M059J (cell line): ENCODE data around the gene PNMA8A. TPM values are rescaled to one million over a fixed set of nuclear protein-coding genes. Genes with fewer than 3 reads are reported as not detected.
A peak's percentile ranks its signal among the peaks of the same experiment; 100 is the strongest.
"Not testable (repeated sequence)": the region's sequence is repeated elsewhere in the genome, so short reads cannot be mapped to it uniquely, and the experiment has no call there.

ENCODE experiments used
- DNase-seq: peaks from one replicate; pipeline ENCODE4 v3.0.0-alpha.2; 2012; ENCODE audit warnings: low read depth
- total RNA-seq: library from RNA; depleted of rRNA; stranded (reverse); fragments of >200 nt; shearing (Covaris generic); gene quantifications from 2 replicates; pipeline ENCODE4 v1.2.3, GENCODE V29; 2014; rRNA removed

The PNMA8A gene, protein sequence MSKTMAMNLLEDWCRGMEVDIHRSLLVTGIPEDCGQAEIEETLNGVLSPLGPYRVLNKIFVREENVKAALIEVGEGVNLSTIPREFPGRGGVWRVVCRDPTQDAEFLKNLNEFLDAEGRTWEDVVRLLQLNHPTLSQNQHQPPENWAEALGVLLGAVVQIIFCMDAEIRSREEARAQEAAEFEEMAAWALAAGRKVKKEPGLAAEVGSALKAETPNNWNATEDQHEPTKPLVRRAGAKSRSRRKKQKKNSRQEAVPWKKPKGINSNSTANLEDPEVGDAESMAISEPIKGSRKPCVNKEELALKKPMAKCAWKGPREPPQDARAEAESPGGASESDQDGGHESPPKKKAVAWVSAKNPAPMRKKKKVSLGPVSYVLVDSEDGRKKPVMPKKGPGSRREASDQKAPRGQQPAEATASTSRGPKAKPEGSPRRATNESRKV
- total RNA-seq: 3.1 and 5.0 TPM in 2 replicates

DNA sequence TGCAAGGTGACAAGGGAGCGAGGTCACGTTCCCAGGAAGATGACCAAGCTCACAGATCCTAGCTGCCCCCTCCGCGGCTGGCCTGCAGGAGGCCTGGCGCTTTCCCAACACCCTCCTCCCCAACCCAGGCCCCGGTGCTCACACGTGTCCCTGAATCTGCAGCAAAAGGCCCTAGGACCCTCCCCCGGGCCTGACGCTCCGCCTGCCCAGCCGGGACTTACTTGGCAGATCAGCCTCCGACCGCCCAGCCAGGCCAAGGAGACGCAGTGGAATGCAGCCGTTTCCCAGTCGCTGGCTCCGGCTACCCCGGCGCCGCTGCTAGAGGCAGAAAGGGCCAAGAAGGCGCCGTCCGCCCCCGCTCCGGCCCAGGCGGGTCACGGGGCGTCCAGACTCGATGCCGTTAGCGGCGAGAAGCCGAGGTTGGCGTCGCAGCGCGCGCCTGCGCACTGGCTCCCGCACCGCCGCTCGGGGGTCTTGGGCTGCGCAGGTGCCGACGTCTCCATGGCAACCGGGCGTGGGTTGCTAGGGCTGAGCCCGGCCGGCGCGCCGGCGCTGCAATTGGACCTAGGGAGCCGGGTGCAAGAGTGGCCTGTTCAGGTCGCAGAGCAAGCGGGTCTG, at the start of gene PNMA8A:
PNMA8A (minus strand) TSS at position 448 of the 618 bp plus-strand sequence. CDS start 528 bp downstream, outside the sequence.
- DNase-seq: peak; percentile 50

DNA sequence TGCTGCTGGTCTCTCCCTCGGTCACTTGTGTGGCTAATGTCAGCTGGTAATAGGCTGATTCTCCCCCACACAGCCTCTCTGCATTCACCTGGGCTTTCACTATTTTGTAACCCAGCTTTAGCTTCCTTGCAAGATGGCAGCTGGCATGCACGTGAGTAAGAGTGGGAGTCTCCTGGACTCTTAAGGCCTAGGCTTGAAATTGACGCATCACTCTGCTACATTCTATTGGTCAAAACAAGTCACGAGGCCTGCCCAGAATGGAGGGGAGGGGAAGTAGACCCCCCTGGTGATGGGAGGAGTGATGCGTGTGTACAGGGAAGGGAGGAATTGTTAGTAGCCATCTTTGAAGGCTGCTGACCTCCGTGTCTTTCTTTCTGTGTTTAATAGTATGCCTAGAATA, 49.3 kb upstream of the PNMA8A start:
- DNase-seq: no peak

DNA sequence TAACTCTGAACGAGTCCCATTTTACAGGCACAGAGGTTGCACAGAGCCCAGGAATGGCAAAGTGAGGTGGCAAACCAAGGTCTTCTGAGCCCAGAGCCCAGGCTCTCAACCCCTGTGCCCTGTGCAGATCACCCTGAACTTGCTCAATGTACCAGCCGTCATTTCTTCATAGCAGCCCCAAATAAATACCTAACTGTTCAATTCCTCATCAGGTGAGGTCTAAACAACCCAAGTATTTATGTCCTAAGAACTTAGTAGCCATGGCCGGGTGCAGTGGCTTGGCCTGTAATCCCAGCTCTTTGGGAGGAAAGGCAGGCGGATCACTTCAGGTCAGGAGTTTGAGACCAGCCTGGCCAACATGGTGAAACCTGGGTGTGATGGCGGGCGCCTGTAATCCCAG, 46.1 kb upstream of the PNMA8A start:
- no peak for DNase-seq

DNA sequence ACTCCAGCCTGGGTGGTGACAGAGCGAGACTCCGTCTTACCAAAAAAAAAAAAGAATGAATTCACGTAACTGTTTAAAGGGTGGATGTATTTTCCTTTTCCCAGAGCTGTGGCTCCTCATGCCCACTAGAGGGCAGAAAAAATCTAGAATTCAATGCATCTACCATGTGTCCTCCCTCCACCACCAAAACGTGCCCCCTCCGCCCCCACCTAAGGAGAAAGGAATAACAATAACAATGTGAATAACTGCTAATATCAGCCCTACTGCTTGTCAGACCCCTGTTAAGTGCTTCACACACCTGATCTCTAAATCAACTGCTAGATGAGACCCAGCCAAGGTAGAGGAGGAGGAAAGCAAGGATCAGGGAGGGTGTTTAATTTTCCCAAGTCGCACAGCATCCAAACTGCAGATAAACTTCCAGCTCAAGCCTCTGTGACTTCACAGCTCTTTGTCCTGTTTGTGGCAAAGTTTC, 44.6 kb upstream of the PNMA8A start:
- DNase-seq: peak; percentile 51

DNA sequence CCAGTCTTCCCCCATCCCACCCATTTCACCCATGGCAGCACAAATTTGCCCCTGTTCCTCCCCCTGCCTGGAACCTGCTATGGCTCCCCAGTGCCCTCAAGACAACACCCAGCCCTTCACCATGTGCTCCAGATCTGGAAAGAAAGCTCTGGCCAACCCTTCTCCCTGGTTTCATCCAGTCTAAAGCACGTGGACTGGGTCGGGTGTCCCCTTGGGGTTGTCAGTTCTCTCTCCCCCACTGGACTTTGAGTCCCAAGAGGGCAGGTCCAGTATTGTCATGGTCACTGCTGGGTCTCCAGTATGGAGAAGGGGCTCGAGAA, 43.9 kb upstream of the PNMA8A start:
- DNase-seq: no peak

DNA sequence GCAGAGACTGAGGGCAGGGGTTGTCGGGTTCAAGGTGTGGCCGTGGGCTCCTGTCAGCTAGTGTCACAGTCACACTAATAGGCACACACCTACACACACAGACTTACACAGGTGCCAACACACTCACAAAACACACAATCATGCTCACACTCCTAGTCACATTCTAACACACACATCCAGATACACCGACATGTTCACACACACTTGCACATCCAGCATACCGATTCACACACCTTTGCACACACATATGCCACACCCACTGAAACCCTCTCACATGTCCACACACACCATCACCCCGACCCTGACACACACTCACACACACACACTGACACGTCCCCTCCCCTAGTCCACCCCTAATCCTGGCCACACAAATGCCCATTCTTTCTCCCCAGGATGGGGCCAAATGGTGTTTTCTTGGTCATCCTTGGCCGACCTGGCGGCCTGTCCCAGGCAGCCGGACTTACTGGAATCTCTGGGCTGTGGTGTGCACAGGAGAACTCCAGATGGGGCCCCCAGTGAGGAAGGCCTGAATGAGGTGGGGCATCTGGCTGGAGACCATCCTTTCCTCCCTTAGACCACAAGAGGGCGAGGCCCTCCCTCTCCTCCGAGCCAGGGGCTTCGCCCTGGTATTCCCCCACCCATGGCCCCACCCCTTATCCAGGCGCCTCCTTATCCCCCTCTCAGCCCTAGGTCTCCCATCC, 43.4 kb upstream of the PNMA8A start:
- no peak for DNase-seq

DNA sequence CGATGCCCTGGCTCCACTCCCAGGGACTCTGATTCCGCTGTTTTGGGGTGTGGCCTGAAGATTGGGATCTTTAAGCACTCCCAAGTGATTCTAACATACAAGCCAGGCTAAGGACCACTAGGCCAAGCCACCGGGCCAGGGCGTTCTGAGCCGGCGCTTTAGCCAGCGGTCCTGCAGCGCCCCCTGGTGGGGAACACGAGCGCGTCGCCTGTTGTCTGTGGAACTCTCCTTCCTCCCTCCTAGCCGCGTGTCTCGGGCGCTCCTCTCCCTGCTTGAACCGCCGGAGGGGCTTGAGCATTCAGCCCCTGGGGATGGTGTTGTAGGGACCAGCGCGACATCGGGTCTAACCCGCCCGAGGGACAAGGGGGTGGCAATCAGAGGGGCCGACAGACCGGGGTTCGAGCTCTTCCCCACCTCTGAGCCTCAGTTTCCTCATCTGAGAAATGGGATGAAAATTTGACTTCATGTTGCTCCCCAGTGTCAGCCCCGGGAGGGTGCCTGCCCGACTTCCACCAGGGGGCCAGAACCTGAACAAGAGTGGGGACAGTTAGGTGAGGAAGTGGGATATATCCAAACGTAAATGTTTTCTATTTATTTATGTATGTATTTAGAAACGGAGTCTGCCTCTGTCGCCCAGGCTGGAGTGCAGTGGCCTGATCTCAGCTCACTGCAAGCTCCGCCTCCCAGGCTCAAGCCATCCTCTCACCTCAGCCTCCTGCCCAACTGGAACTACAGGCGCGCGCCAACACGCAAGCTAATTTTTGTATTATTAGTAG, 42.3 kb upstream of the PNMA8A start:
- peak; percentile 59 for DNase-seq

DNA sequence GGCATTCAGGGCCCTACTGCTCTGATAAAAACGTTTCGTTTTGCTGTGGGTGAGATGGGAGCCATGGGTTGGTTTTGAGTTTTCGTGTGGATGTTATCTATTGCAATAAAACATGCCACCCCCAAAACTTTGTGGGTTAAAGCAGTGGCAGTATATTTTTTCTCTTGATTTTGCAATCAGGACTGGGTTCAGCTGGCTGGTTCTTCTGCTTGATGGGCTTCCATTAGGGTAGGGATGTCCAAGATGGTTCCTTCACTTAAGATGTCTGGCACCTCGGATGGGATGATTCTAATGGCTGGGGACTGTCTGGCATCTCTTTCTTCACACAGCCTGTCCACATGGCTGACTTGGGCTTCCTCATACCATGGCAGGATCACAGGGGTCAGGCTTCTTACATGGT, 39.9 kb upstream of the PNMA8A start:
- no peak for DNase-seq

DNA sequence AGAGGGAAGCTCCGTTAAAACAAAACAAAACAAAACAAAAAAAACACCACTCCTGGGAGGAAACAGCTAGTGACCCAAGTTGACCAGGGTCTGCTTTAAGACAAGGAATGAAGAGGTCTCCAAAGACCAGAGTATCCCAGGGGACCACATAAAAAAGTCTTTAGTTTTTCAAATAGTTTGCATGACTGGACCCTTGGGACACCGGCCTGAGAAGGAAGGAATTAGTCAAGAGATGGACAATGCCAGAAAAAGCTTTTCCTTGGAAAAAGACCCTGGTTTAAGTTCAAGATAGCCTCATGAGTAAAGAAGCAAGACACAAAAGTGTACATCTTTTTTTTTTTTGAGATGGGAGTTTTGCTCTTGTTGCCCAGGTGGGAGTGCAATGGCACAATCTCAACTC, 36.8 kb upstream of the PNMA8A start:
- no peak for DNase-seq

DNA sequence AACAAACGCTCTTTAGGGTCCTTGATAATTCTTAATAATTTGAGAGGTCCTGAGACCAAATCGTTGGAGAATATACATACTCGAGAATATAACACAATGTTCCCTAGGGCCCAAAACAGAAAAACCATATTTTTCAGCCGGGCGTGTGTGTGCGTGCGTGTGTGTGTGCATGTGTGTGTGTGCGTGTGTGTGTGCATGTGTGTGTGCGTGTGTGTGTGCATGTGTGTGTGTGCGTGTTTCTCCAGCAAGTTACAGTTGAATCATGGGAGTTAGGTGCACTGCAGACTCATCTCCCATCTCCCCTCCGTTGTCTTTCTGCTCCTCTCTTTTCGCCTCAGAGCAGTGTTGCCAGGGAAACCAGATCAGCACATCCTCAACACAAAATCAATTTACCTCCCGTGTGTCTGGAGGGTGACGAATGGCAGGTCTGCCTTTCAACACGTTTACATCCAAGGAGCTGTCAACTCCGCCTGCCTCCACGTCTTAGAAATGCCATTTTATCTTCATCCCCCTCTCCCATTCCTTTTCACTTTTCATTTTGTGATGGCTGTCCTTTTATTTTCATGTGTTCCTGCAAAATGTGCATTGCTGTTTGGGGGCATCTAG, 32.6 kb upstream of the PNMA8A start:
- peak; percentile 23 for DNase-seq

DNA sequence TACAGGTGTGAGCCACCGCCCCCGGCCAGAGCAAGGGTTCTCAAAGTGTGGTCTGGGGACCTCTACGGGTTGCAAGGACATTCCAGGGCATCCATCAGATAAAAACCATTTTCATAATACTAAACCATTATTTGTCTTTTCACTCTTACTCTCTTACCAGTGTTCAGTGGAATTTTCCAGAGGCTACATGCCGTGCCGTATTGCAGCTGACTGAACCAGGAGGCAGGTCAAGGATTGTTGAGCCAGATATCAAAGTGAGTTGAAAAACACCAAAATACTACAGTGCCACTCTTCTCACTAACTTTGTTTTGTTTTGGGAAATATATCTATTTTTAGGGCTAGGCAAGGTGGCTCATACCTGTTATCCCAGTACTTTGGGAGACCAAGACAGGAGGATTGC, 31.5 kb upstream of the PNMA8A start:
- no peak for DNase-seq

DNA sequence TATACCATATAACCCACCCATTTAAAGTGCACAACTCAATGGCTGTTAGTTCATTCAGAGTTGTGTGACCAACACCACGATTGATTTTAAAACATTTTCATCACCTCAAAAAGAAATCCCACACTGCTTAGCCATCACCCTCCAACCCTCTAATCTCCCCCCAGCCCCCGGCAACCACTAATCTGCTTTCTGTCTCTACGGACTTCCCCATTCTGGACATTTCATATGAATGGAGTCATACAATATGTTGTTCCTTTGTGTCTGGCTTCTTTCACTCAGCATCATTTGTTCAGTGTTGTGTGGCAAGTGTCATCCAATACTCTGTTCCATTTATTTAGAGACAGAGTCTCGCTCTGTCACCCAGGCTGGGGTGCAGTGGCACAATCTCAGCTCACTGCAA, 28.3 kb upstream of the PNMA8A start:
- no peak for DNase-seq

DNA sequence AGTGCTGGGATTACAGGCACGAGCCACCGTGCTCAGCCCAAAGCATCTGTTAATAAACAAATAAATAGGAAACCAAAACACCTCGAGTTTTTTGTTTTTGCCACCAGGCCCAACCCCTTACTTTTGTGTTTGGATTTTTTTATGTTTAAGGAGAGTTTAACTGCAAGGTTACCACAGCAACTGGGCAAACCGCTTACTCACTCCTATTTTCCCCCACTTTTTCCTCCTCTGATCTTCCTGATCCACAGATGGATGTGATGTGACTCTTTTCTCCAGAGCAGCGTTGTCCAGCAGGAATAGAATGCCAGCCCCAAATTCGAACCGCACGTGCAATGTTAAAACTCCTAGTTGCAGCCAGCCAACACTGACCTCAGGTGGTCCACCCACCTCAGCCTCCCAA, 26.4 kb upstream of the PNMA8A start:
- DNase-seq: peak; percentile 41

DNA sequence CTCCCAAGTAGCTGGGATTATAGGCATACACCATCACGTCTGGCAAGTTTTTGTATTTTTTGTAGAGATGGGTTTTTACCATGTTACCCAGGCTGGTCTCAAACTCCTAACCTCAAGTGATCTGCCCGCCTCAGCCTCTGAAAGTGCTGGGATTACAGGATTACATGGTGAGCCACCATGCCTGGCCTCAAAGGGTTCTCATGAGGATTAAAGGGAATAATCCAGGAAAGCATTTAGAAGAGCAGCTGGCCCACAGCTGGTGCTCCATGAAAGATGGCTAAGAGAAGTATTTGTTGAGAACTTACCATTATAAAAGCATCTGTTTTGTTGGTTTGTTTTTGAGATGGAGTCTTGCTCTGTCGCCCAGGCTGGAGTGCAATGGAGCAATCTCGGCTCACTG, 25.5 kb upstream of the PNMA8A start:
- DNase-seq: not testable (repeated sequence)

DNA sequence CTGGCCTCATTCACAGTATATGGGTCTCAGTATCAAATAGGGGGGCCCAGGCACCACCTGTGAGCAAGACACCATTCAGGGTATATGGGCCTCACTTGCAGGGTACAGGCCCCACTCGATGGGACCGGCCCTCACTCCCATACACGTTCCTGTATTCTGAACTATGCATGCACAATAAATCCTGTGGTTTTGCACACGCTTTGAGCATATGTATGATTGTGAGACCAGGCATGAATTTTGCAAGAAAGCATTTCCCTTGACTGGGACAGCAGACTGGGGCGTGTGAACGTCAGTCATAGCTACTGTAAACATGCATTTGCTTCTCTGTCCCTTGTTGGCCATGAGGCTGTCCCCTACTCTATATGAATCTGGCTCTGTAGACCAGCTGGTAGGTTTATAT, 24.9 kb upstream of the PNMA8A start:
- no peak for DNase-seq

DNA sequence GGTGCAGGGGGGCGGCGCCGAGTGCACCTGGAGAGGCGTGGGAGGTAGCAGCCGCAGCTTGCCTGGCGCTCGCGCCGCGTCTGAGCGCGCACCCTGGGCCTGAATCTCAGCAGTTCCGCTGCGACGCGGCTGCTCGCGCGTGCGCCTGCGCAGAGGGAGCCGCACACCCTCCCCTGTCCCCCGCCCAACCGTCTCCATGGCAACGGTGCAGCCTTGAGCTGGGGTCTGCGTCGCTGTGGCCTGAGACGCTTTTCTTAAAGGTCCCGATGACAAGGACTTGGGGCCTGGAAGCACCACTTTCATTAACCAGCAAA, 24.4 kb upstream of the PNMA8A start, which contains the start of gene PNMA8B:
PNMA8B (minus strand) TSS at position 82 of the 314 bp plus-strand sequence. CDS start 402 bp downstream, outside the sequence.
- DNase-seq: no peak

DNA sequence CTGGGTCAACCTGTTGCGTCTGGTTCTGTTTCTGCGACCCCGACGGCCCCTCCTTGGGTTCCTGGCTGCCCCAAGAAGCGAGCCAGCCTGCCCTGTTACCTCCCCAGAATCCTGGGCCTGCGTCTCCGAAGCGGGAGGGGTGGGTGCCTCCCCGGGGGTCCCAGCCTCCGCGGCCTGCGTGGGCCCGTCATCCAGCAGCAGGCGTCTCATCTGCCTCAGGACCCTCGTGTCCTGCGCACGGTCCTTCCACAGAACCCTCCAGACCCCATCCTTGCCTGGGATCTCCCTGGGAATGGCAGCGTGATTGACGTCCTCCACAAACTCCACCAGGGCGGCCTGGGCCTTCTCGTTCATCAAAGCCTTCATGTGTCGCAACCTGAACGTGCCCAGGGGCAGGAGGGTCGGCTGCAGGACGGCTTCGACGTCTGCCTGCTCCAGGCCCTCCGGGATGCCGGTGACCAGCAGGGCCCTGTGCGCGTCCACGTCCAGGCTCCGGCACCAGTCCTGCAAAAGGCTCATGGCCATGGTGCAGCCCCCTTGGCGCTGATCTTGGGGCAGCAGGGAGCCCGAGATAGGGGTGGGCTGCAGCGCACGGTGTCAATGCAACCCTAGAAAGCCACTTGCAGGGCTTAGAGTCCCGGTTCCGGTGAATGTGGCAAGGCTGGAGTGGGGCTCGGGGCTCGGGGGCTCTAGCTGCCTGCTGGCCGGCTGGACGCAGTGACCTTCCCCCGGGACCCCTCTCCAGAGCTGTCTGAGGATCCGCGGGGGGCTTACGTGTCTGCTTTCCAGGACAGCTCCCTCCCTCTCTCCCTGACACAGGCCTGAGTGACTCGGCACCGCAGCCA, 23.8 kb upstream of the PNMA8A start:
- DNase-seq: no peak

DNA sequence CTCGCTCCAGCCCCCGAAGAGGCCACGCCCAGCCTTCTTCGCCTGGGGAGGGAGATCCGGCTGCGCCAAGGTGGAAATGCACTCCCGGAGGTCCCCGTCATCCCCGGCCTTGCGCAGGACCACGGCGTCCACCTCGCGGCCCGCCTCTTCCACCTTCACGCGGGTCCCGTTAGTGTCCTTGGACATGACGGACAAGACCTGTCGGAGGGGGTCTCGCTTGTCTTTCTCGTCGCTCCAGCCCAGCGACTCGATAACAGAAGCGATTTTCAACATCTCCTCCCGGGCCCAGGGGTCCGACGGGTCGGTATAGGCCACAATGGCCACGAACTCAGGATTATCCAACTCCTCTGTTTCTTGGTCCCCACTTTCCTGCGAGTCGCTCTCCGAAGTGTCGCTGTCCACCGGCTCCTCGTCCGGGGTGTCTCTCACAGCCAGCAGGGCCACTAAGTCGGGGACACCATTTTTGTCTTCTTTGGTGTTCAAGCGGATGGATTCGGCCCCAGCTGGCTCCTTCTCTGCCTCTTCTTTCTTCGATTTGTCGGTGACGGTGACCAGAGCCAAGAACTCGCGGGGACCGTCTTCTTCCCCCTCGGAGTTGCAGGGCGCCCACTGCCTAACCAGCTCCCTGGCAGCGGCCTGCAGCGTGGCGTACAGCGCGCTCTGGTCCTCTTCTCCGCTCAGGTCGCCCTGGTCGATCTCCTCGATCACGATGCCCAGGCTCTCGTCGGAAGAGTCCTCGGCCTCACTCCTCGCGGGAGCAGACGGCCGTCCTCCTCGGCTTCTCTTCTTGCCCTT, 23.0 kb upstream of the PNMA8A start:
- no peak for DNase-seq

DNA sequence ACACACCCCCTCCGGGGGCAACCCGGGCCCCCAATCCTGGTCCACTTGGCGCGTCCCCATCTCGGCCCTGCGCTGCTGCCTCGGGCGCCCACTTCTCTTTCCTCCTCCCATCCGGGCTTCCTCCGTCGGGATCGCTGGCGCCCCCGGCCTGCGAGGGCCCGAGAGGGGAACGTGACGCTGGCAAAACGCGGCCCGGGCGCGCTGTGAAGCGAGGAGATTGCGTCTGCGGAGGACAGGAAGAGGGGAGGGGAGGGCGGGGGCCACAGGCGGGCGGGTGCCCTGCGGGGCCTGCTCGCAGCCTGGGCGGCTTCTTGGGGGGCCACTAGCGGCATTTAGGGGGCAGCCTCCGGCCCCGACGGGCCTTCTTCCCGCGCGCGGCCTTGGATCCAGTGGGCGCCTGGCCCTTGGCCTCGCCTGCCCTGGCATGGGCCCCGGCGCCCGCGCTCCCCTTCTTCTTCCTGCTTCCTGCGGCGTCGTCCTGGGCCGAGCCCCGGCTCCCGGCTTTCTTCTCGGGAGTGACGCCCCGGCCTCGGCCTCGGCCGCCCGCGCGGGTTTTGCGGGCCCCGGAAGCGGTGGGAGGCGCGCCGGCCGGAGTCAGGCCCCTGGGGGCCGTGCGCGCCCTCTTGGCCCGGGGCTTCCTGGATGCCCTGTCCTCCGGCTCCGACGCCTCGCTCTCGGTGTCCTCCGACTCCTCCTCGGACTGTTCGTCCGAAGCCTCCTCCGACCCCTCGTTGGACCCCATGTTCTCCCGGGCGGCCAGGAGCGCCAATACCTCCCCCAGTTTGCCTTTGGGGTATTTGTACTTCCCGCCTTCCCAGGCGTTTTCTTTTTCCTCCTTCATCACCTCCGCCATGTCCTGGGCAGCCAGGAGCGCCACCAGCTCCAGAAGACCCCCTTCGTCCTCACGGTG, 22.1 kb upstream of the PNMA8A start:
- no peak for DNase-seq
